ENCODE results near the gene SV2C.

The SV2C gene

GRCh38 chr5:76274571-76274970 is 191.4 kb downstream of the SV2C start:
- H3K4me2 ChIP-seq (ENCODE audit: low read depth, low read length, poor library complexity, severe bottlenecking) = no peak overlapping the region

GRCh38 chr5:76277736-76278135 is 194.6 kb downstream of the SV2C start:
- no peaks in the 10 kb centered on the region for H3K36me3 ChIP-seq (ENCODE audit: insufficient read depth, low read length)
- H3K9ac ChIP-seq (ENCODE audit: low read depth, low read length, poor library complexity, severe bottlenecking) = no peak overlapping the region
- H2AFZ ChIP-seq (ENCODE audit: low read length) = no peak overlapping the region
- H3K79me2 ChIP-seq (ENCODE audit: insufficient read depth, low read length) = no peaks in the 10 kb centered on the region
- no peaks in the 10 kb centered on the region for H3K27me3 ChIP-seq (ENCODE audit: insufficient read depth, low read length, poor library complexity, severe bottlenecking)
- H3F3A ChIP-seq (ENCODE audit: low read depth) = no peaks in the 10 kb centered on the region
- H3K9me2 ChIP-seq (replicated peaks; ENCODE audit: low read depth, low read length) = no peaks in the 10 kb centered on the region
- H3K4me2 ChIP-seq (ENCODE audit: low read depth, low read length, poor library complexity, severe bottlenecking) = no peak overlapping the region
- TF ChIP-seq EZH2phosphoT487 (IDR thresholded peaks at IDR 0.05; ENCODE audit: borderline replicate concordance) (no peak), CTCF (conservative IDR thresholded peaks at IDR 0.05; ENCODE audit: low read length) (no peak)
- H4K20me1 ChIP-seq (ENCODE audit: insufficient read depth, low read length, poor library complexity, severe bottlenecking) = no peaks in the 10 kb centered on the region
- H3K4me1 ChIP-seq (ENCODE audit: insufficient read depth, low read length, poor library complexity, severe bottlenecking) = peaks cover 7% of the 10 kb centered on the region
- H3K4me3 ChIP-seq (ENCODE audit: low read length, poor library complexity, severe bottlenecking) = no peak overlapping the region
- H3K9me3 ChIP-seq (ENCODE audit: insufficient read depth, low read depth, low read length) = no peaks in the 10 kb centered on the region

More at GRCh38 chr5:76274571-76274970, 191.4 kb downstream of the SV2C start:
- Histone ChIP-seq H3K79me2 (ENCODE audit: insufficient read depth, low read length) (no peaks in the 10 kb centered on the region), H3K4me3 (ENCODE audit: low read length, poor library complexity, severe bottlenecking) (no peak overlapping the region), H3K9ac (ENCODE audit: low read depth, low read length, poor library complexity, severe bottlenecking) (no peak overlapping the region), H3K9me2 (replicated peaks; ENCODE audit: low read depth, low read length) (no peaks in the 10 kb centered on the region), H3K36me3 (ENCODE audit: insufficient read depth, low read length) (no peaks in the 10 kb centered on the region), H3F3A (ENCODE audit: low read depth) (no peaks in the 10 kb centered on the region), H3K4me1 (ENCODE audit: insufficient read depth, low read length, poor library complexity, severe bottlenecking) (peaks cover 7% of the 10 kb centered on the region), H3K27me3 (ENCODE audit: insufficient read depth, low read length, poor library complexity, severe bottlenecking) (no peaks in the 10 kb centered on the region), H4K20me1 (ENCODE audit: insufficient read depth, low read length, poor library complexity, severe bottlenecking) (no peaks in the 10 kb centered on the region), H2AFZ (ENCODE audit: low read length) (no peak overlapping the region), H3K9me3 (ENCODE audit: insufficient read depth, low read depth, low read length) (no peaks in the 10 kb centered on the region)
- TF ChIP-seq EZH2phosphoT487 (IDR thresholded peaks at IDR 0.05; ENCODE audit: borderline replicate concordance) (no peak), CTCF (conservative IDR thresholded peaks at IDR 0.05; ENCODE audit: low read length) (no peak)

- TF ChIP-seq CTCF (conservative IDR thresholded peaks at IDR 0.05; ENCODE audit: low read length) (no peak), EZH2phosphoT487 (IDR thresholded peaks at IDR 0.05; ENCODE audit: borderline replicate concordance) (no peak)
- Histone ChIP-seq H3K4me2 (ENCODE audit: low read depth, low read length, poor library complexity, severe bottlenecking) (no peak overlapping the region), H3K27me3 (ENCODE audit: insufficient read depth, low read length, poor library complexity, severe bottlenecking) (no peaks in the 10 kb centered on the region), H3F3A (ENCODE audit: low read depth) (no peaks in the 10 kb centered on the region), H4K20me1 (ENCODE audit: insufficient read depth, low read length, poor library complexity, severe bottlenecking) (no peaks in the 10 kb centered on the region), H3K9ac (ENCODE audit: low read depth, low read length, poor library complexity, severe bottlenecking) (no peak overlapping the region), H3K9me3 (ENCODE audit: insufficient read depth, low read depth, low read length) (no peaks in the 10 kb centered on the region), H2AFZ (ENCODE audit: low read length) (no peak overlapping the region), H3K4me3 (ENCODE audit: low read length, poor library complexity, severe bottlenecking) (no peak overlapping the region), H3K4me1 (ENCODE audit: insufficient read depth, low read length, poor library complexity, severe bottlenecking) (peaks cover 5% of the 10 kb centered on the region), H3K9me2 (replicated peaks; ENCODE audit: low read depth, low read length) (no peaks in the 10 kb centered on the region), H3K79me2 (ENCODE audit: insufficient read depth, low read length) (no peaks in the 10 kb centered on the region), H3K36me3 (ENCODE audit: insufficient read depth, low read length) (no peaks in the 10 kb centered on the region)
Observed at GRCh38 chr5:76278261-76278789, 195.1 kb downstream of the SV2C start.

Data from Loucy (cell line).